Vagina (tissue), 2 donors: ENCODE data around the gene MSL2.

Source experiments
- CTCF ChIP-seq, 3 experiments: fragments of 450-650 bp in 2 of 3; fragments of 200-600 bp in 1 of 3; sonication (generic) in 1 of 3; IDR thresholded peaks; one replicate each; pipeline ENCODE4 v1.5.1; 2017 to 2019; ENCODE audit warnings: antibody characterized with exemption in 3 of 3, mild to moderate bottlenecking in 2 of 3, moderate library complexity in 2 of 3
- POLR2AphosphoS5 ChIP-seq, 2 donors: sonication (generic); formaldehyde crosslinking; IDR thresholded peaks; one replicate each; pipeline ENCODE4 v1.9.0; 2017; ENCODE audit warnings: antibody characterized with exemption in 2 of 2, mild to moderate bottlenecking in 2 of 2, low read depth in 1 of 2; ENCODE audit not compliant: insufficient read depth in 1 of 2

GRCh38 chr3:136193278-136194054, 2.7 kb downstream of the MSL2 start:
- TF ChIP-seq CTCF (IDR thresholded peaks at IDR 0.05) (no peak), POLR2AphosphoS5 (IDR thresholded peaks at IDR 0.05; ENCODE audit: insufficient read depth in 1 of 2, low read depth in 1 of 2) (no peak)
